HCT116 (cell line): Measurements from ENCODE around the gene TAF8. TPM values are rescaled to one million over a fixed set of nuclear protein-coding genes. Genes with fewer than 3 reads are reported as not detected.

ENCODE experiments used
- ATAC-seq: fragments of 200-7000 bp; cut with Tn5 transposase; 2 replicates; pipeline ENCODE4 v1.9.1; 2020; ENCODE audit warnings: mild to moderate bottlenecking, moderate library complexity
- BruUV-seq: library from RNA; stranded (reverse); fragments of 400-500 nt; replicated peaks from 2 replicates; lab custom pipeline; 2021; lab: Mats Ljungman, UMichigan
- CTCF ChIA-PET: fragments of 300-600 bp; sonication (Branson Sonifier 250); formaldehyde crosslinking; loops from one replicate; lab custom pipeline; 2021; ENCODE audit warnings: antibody characterized with exemption; lab: Charles Lee
- POLR2A ChIA-PET: fragments of 300-600, 350-600 bp; sonication (Branson Sonifier 250); formaldehyde crosslinking; loops from one replicate; lab custom pipeline; 2021; ENCODE audit warnings: antibody characterized with exemption; lab: Charles Lee
- RAD21 ChIA-PET, 2 experiments: fragments of 300-600 bp; sonication (Branson Sonifier 250); formaldehyde crosslinking; loops; one replicate each; lab custom pipeline; 2023; ENCODE audit warnings: low total read pairs in 2 of 2; ENCODE audit not compliant: uncharacterized antibody in 2 of 2, unreplicated experiment in 2 of 2, low non-redundant PET in 1 of 2; lab: Charles Lee
- DNase-seq: peaks from one replicate; pipeline ENCODE4 v3.0.0-alpha.2; 2010; ENCODE audit warnings: low read depth, low spot score
- H2AFZ ChIP-seq: fragments of 200-600 bp; shearing (Covaris generic), sonication (generic); 2 replicates; pipeline ENCODE4 v1.6.1; 2017; ENCODE audit warnings: low read depth, mixed run types, mixed read lengths, antibody characterized with exemption, low read length; ENCODE audit not compliant: poor library complexity, severe bottlenecking
- H3K27ac ChIP-seq: 2 replicates; pipeline ENCODE4 v1.5.1; 2012; ENCODE audit warnings: low read depth, low read length
- H3K27me3 ChIP-seq: fragments of 200-600 bp; sonication (generic); 2 replicates; pipeline ENCODE4 v1.6.1; 2016; ENCODE audit warnings: mixed run types, low read length, mixed read lengths; ENCODE audit not compliant: insufficient read depth
- H3K36me3 ChIP-seq, 2 experiments: fragments of 200-500 bp in 1 of 2; fragments of 200-600 bp in 1 of 2; sonication (Bioruptor generic) in 1 of 2; sonication (generic) in 1 of 2; 2 replicates each; pipeline versions ENCODE4 v1.5.1 to v1.6.1; 2014 to 2016; ENCODE audit warnings: low read length in 2 of 2, inconsistent platforms in 1 of 2, mixed read lengths in 1 of 2, mixed run types in 1 of 2; ENCODE audit not compliant: insufficient read depth in 2 of 2, control insufficient read depth in 1 of 2
- H3K4me1 ChIP-seq, 2 experiments: fragments of 200-600 bp in 1 of 2; sonication (generic) in 1 of 2; 2 replicates each; pipeline versions ENCODE4 v1.5.1 to v1.6.1; 2012 to 2017; ENCODE audit warnings: low read length in 2 of 2, inconsistent platforms in 1 of 2, mild to moderate bottlenecking in 1 of 2, mixed read lengths in 1 of 2, mixed run types in 1 of 2, moderate library complexity in 1 of 2; ENCODE audit not compliant: insufficient read depth in 2 of 2, control insufficient read depth in 1 of 2
- H3K4me2 ChIP-seq: fragments of 200-600 bp; sonication (generic); 2 replicates; pipeline ENCODE4 v1.6.1; 2017; ENCODE audit warnings: mixed run types, low read length, mixed read lengths
- H3K4me3 ChIP-seq, 2 experiments: fragments of 200-600 bp in 1 of 2; sonication (generic) in 1 of 2; replicated peaks in 1 of 2; 2 replicates each; pipeline ENCODE4 v1.5.1; 2011 to 2016; ENCODE audit warnings: low read length in 2 of 2, control low read depth in 1 of 2, low read depth in 1 of 2, mild to moderate bottlenecking in 1 of 2, mixed read lengths in 1 of 2, mixed run types in 1 of 2
- H3K79me2 ChIP-seq: fragments of 200-600 bp; sonication (generic); 2 replicates; pipeline ENCODE4 v1.6.1; 2017; ENCODE audit warnings: mild to moderate bottlenecking, mixed run types, low read length, moderate library complexity, mixed read lengths; ENCODE audit not compliant: insufficient read depth
- H3K9ac ChIP-seq: fragments of 200-600 bp; sonication (generic); 2 replicates; pipeline ENCODE4 v1.6.1; 2016; ENCODE audit warnings: low read length, mixed read lengths
- H3K9me2 ChIP-seq: fragments of 200-600 bp; sonication (generic), shearing (Covaris generic); 2 replicates; pipeline ENCODE4 v1.6.1; 2017; ENCODE audit warnings: mixed run types, mild to moderate bottlenecking, moderate library complexity; ENCODE audit not compliant: insufficient read depth
- H3K9me3 ChIP-seq, 2 experiments: fragments of 200-500 bp in 1 of 2; fragments of 200-600 bp in 1 of 2; sonication (Bioruptor generic) in 1 of 2; sonication (generic) in 1 of 2; 2 replicates each; pipeline ENCODE4 v1.6.1; 2014 to 2017; ENCODE audit warnings: low read length in 2 of 2, mixed read lengths in 2 of 2, inconsistent platforms in 1 of 2, low read depth in 1 of 2, mild to moderate bottlenecking in 1 of 2, mixed run types in 1 of 2, moderate library complexity in 1 of 2; ENCODE audit not compliant: control insufficient read depth in 1 of 2, insufficient read depth in 1 of 2
- H4K20me1 ChIP-seq: fragments of 200-600 bp; sonication (generic), shearing (Covaris generic); 2 replicates; pipeline ENCODE4 v1.6.1; 2017; ENCODE audit warnings: mixed run types, mild to moderate bottlenecking, moderate library complexity; ENCODE audit not compliant: insufficient read depth
- CTCF ChIP-seq, 3 experiments: fragments of 200-600 bp in 1 of 3; sonication (generic) in 1 of 3; IDR thresholded peaks in 2 of 3; conservative IDR thresholded peaks in 1 of 3; 2 replicates each; pipeline ENCODE4 v1.5.1; 2012 to 2017; ENCODE audit warnings: low read depth in 2 of 3, low read length in 2 of 3, antibody characterized with exemption in 1 of 3, borderline replicate concordance in 1 of 3, control low read depth in 1 of 3, mild to moderate bottlenecking in 1 of 3, mixed read lengths in 1 of 3, mixed run types in 1 of 3, moderate library complexity in 1 of 3; ENCODE audit not compliant: insufficient read depth in 1 of 3
- EGR1 ChIP-seq: IDR thresholded peaks from 2 replicates; pipeline ENCODE4 v1.6.1; 2012; ENCODE audit warnings: low read depth
- ELF1 ChIP-seq: IDR thresholded peaks from 2 replicates; pipeline ENCODE4 v1.6.1; 2012; ENCODE audit warnings: low read depth, borderline replicate concordance
- EZH2 ChIP-seq: fragments of 200-600 bp; sonication (generic); IDR thresholded peaks from 2 replicates; pipeline ENCODE4 v1.6.1; 2017; ENCODE audit warnings: antibody characterized with exemption, mixed run types
- JUND ChIP-seq: IDR thresholded peaks from 2 replicates; pipeline ENCODE4 v1.6.1; 2012
- MAX ChIP-seq: IDR thresholded peaks from 2 replicates; pipeline ENCODE4 v1.6.1; 2012
- POLR2A ChIP-seq: IDR thresholded peaks from 2 replicates; pipeline ENCODE4 v1.7.0; 2011; ENCODE audit warnings: borderline replicate concordance; ENCODE audit not compliant: insufficient read depth, insufficient read length; ENCODE audit errors: extremely low read depth
- RAD21 ChIP-seq: IDR thresholded peaks from 2 replicates; pipeline ENCODE4 v1.6.1; 2012; ENCODE audit warnings: low read depth, mild to moderate bottlenecking
- SP1 ChIP-seq: IDR thresholded peaks from 2 replicates; pipeline ENCODE4 v1.6.1; 2012; ENCODE audit warnings: low read depth
- SRF ChIP-seq: IDR thresholded peaks from 2 replicates; pipeline ENCODE4 v1.6.1; 2012; ENCODE audit warnings: low read depth
- TCF7L2 ChIP-seq: IDR thresholded peaks from 2 replicates; pipeline ENCODE4 v1.7.0; 2011; ENCODE audit warnings: borderline replicate concordance, inconsistent platforms; ENCODE audit not compliant: insufficient read depth, insufficient read length; ENCODE audit errors: extremely low read depth
- intact Hi-C: fragments of 100-400 bp; cut with micrococcal nuclease; formaldehyde crosslinking; loops from 2 replicates; pipeline ENCODE4 v1.10.0; 2022
- total RNA-seq: library from RNA; stranded (reverse); gene quantifications from one replicate; pipeline ENCODE4 v1.2.1, GENCODE V29; 2021; ENCODE audit not compliant: unreplicated experiment

TAF8 gene
- total RNA-seq, 1 experiment from 2014 or later: 29.5 TPM

GRCh38 chr6:42112351-42112750 lies 62.0 kb downstream of the TAF8 start:
- intact Hi-C loops: no loop called here
- Histone ChIP-seq H3K36me3 (peaks cover 0 to 8% of the 10 kb centered on the region in 2 experiments; a peak in 2 of 4 replicates), H2AFZ (no peak overlapping the region), H3K27me3 (no peaks in the 10 kb centered on the region)
- ChIA-PET RAD21 (no interaction called here), CTCF (no interaction called here)
- no peak for TF ChIP-seq MAX
- TF ChIP-seq RAD21: no peak
- no peak for TF ChIP-seq EZH2
- no peak for TF ChIP-seq SRF
- no peak for TF ChIP-seq JUND
- no peak for TF ChIP-seq CTCF (IDR thresholded peaks at IDR 0.05 in 2 of 3, conservative IDR thresholded peaks at IDR 0.05 in 1 of 3; ENCODE audit: borderline replicate concordance in 1 of 3, insufficient read depth in 1 of 3, low read depth in 2 of 3, low read length in 2 of 3)
- TF ChIP-seq TCF7L2: no peak
- no peak for TF ChIP-seq ELF1
- no peak for TF ChIP-seq EGR1
- no peak for TF ChIP-seq SP1
- no peak for TF ChIP-seq POLR2A
- TF ChIP-seq, all 23 proteins: peak for 0
- H3K9ac ChIP-seq: no peak overlapping the region
- H3K4me1 ChIP-seq: peaks cover 19 to 31% of the 10 kb centered on the region in 2 experiments
- no peaks in the 10 kb centered on the region for H4K20me1 ChIP-seq
- H3K79me2 ChIP-seq: no peaks in the 10 kb centered on the region
- ATAC-seq: no peak
- POLR2A ChIA-PET: no interaction called here
- no TSS peak for BruUV-seq
- H3K9me2 ChIP-seq: no peaks in the 10 kb centered on the region
- DNase-seq: no peak
- H3K9me3 ChIP-seq: no peaks in the 10 kb centered on the region
- H3K4me3 ChIP-seq: no peak overlapping the region
- no peak overlapping the region for H3K27ac ChIP-seq
- no peak overlapping the region for H3K4me2 ChIP-seq
